Activated CD8-positive, alpha-beta memory T cell treated with anti-CD3 and anti-CD28 coated beads for 1 hour (primary cell): ENCODE measurements around the gene LRP1B.

ENCODE experiments used
- DNase-seq, 2 donors: peaks; one replicate each; pipeline ENCODE4 v3.0.0-alpha.2; 2020; ENCODE audit warnings: low read depth in 1 of 2; ENCODE audit errors: extremely low read depth in 1 of 2

The LRP1B gene

DNA sequence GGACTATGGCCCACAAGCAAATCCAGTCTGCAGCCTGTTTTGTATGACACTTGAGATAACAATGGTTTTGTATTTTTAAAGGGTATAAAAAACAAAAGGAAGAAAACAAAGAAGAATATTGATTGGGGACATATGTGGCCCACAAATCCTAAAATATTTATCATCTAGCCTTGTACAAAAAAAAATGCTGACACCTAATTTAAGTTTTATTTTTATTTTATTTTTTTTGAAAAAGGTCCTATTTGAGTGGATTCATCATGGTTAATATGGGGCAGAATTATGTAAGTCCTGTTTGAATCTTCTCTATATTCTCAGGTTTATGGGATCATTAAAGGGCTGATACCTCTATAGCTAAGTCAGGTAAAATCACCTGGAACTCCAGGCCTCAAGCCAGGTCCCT, 525.7 kb downstream of the LRP1B start:
- DNase-seq = no peak

DNA sequence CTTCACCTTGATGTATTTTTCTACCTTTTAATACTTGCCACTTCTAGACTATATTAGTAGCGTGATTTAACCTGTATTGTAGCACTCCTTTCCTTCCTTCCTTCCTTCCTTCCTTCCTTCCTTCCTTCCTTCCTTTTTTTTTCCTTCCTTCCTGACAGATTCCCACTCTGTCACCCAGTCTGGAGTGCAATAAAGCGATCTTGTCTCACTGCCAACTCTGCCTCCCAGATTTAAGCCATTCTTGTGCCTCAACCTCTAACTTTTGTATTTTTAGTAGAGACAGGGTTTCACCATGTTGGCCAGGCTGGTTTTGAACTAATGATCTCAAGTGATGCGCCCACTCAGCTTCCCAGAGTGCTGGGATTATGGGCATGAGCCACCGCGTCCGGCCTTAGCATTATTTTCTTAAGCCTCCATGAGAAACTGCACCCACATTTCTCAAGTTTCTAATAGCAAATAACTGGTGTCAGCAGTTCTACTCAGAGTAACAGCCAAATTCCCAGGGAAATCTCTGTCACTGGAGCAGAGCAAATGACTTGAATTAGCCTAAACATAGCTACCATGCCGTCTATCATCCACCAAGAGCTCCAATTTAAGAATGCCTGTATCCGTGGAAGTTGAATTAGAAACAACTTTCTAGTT, 529.2 kb downstream of the LRP1B start:
- DNase-seq = no peak

GRCh38 chr2:141599721-141600120, 531.1 kb downstream of the LRP1B start:
- DNase-seq = no peak

DNA sequence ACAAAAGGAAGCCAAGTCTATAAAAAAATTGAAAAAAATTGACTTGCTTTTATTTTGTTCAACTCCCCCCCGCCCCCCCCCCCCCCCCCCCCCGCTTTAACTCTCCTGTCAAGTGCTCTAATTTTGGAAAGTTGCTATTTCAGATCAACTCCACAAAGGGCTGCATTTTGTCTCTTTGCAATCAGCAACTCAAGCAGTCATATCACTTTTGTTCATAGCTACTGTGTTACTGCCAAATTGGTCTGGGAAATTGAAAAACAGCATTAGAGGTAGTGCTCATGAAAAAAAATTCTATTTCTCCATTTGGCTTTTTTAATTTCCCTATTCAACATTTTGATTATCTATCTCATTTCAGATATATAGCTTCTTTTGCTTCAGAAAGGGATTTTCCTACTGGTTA, 531.8 kb downstream of the LRP1B start:
- no peak for DNase-seq

GRCh38 chr2:141595316-141595920, 535.4 kb downstream of the LRP1B start:
- DNase-seq = no peak

DNA sequence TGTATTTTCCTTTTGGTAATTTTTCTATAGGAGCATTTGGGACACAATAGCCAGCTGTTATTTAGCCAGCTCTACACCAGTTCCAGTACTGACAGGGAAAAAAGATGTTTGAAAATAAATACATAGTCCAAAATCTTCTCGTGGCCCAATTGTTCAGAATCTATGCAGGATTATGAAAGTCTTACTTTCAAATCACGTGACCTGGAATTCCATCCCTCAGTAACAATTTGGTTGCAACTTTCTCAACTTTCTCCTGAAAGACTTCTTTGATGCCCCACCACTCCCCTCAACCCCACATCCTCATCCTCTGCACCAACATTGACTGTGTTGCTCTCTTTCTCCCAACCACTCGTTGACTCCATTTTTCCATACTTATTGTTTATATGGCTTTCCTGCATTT, 539.0 kb downstream of the LRP1B start:
- no peak for DNase-seq

GRCh38 chr2:141590620-141591019, 540.2 kb downstream of the LRP1B start:
- DNase-seq = no peak

DNA sequence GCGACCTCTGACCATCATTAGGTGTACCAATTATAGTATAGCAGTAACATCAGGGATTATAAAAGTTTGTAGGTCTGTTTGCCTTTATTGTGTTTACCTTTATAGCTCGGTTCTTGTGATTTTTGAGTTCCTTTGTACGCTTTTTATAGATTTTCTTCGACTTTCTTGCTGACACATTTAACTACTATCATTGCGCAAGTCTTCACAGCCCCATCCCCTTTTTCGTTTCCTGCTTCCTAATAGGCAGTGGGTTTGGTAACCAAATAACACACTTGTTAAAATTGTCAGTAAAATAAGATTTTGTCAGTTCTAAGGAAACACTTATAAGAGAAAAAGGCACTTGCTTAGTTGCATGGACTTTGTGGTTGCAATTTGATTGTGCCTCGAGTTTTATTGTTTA, 541.5 kb downstream of the LRP1B start:
- DNase-seq = no peak

- DNase-seq = no peak
These were observed 543.8 kb downstream of the LRP1B start for GRCh38 chr2:141586985-141587384.

DNA sequence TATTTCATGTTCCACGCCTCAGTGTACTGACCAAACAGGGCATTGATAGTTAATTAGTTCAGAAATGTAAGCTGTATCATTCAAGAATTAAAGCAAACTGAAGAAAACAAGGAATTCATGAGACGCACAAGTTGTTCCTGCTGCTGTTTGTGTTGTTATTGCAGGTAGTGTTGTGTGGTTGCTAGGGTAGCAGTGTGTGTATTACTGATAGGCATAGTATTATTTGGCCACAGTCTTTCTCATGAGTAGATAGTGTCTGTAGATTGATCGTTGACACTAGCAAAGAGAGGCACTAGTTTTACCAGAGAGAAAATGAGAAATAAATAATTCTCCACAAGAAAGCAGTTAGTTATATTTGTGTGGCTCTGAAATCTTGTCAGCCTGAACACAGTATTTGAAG, 548.6 kb downstream of the LRP1B start:
- DNase-seq = no peak

DNA sequence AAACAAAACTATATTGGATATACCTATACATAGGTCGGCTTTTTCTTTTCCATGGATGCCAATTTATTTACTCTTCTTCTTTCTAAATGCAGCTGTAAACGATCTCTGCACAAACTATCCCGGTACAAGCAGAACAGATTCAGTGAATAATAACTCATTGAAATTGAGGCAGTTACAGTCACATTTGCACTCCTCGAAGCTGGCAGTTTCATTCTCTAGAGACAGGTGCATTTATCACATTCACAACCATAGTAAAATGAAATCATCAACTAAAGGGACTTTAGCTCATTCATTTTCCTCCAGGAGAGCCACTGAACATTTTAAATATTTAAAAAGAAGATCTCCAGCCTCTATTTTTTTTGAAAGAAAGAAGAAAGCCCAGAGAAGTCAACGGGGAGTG, 551.7 kb downstream of the LRP1B start:
- no peak for DNase-seq

DNA sequence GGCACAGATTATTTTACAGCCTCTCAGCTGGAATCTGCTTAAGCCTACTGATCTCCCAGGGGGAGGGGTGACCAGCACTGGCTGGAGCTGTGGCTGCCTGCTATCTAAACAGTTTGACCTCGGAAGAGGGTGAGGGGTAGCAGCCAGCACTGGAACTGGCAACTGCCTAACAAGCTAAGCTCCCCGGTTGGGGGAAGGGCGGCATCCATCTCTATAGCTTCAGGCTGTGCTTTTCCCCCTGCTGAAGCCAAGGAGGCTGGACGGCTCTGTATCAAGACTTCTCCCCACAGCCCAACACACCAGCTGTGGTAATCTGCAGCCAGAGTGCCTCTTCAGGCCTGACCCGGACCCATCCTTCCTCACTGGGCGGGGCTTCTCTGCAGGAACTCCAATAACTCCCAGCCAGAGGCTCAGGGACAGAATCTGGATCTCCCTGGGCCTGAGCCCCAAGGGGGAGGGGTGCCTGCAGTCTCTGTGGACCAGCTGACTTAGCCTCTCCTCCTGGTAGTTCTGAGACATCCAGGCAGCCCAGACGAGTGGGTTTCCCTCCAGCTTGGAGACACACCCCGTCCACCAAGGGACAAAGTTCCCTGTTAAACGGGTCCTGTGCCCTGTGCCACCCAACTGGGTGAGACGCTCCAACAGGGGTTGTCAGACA, 560.2 kb downstream of the LRP1B start:
- no peak for DNase-seq

- no peak for DNase-seq
These were observed 560.9 kb downstream of the LRP1B start for GRCh38 chr2:141569941-141570340.

DNA sequence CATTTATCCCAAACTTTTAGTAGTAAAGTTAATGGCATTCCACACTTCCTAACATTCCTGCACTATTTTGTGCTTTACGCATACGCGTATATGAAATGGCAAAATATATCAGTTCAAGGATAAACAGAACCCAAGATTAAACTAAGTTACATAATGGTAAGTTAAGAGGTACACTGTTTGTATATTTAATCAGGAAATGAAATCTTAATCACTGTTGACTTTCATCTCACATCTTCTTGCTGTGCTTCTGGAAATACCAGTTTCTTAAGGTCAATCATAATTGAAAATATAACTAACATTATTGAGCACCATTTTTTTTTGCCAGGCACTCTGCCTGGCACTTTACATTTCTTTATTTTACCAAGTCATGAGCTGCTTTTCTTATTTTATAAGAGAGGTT, 565.2 kb downstream of the LRP1B start:
- DNase-seq = no peak

- no peak for DNase-seq
These were observed 570.1 kb downstream of the LRP1B start for GRCh38 chr2:141560723-141561122.

DNA sequence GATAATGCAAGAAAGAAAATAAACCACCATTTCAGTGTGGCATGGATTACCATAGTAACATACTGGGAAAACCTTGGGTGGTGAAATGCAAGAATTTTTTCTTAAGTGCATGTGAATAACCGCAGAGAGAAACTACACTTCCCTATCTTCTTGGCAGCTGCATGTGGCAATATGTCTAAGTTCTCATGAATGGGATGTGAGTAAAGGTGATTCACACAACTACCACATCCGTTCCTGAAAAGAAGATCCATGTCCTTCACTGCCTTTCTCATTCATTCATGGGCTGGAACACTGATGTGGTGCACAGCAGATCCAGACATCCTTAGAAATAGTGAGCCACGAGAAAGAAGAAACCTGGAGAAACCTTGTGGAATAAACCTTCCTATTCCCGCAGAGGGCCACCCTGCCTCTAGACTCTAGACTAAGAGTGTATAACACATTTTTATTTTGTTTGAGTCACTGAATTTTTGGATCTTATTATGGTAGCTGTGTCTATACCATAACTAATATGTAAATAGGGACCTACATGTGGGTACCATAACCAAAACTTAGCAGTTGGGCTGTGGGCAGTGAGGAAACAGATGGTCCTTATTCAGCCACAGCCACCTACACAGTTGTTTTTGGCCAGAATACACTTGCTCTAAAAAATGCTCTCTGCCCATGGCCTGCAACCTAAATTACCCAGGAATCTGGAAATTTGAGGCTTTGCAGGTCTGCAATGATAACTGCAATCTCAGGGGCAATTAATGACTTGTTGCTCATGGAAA, 573.3 kb downstream of the LRP1B start:
- no peak for DNase-seq

- DNase-seq = no peak
These were observed 574.8 kb downstream of the LRP1B start for GRCh38 chr2:141555876-141556470.

DNA sequence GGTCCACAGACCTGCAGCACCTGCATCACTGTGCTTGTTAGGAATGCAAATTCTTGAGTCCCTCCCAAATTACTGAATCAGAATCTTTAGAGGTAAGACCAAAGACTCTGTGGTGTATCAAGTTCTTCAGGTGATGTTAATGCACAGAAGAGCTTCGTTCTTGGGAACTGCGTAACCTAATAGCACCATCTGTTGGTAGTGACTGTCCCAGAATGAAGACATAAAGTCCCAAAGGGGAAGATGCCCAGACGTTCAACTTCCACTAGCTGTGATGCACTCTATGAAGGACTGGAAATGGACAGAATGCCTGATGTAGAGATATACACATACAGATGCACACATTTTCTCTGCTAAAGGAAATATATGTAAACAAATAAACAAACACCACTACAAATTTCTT, 576.0 kb downstream of the LRP1B start:
- DNase-seq = no peak

GRCh38 chr2:141534666-141535362, 596.0 kb downstream of the LRP1B start:
- no peak for DNase-seq

- DNase-seq = no peak
These were observed 601.2 kb downstream of the LRP1B start for GRCh38 chr2:141529659-141530058.

DNA sequence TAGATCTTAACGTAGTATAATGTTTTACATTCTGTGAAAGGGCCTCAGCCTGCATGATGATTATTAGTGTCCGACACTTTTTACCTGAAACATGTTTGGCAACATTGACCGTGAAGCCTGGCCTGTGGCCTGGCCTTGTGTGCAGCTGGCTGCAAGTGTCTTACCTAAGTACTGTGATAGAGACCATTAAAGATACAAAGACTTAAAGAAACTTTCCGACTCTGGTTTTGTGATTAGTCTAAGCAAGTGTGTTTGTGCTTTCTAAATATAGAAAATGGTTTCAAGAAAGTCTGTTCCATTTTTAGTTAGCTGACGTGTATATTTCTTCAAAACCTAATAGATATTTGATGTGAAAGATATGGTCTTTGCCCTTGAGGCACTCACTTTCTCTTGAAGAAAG, 601.8 kb downstream of the LRP1B start:
- DNase-seq = no peak
